ENCODE measurements around the gene ASB16.
A peak's percentile ranks its signal among the peaks of the same experiment; 100 is the strongest.

Gene ASB16

GRCh38 chr17:44188576-44189403 is 18.3 kb downstream of the ASB16 start:
- DNase-seq (ENCODE audit: low read depth), result no peak

GRCh38 chr17:44190481-44190880 is 20.0 kb downstream of the ASB16 start:
- DNase-seq (ENCODE audit: low read depth), result no peak

- no peak for DNase-seq (ENCODE audit: low read depth)
Observed at GRCh38 chr17:44191369-44191768, 20.9 kb downstream of the ASB16 start.

- DNase-seq (ENCODE audit: low read depth), result no peak
Observed at GRCh38 chr17:44191941-44192496, 21.5 kb downstream of the ASB16 start.

GRCh38 chr17:44192750-44193149 is 22.2 kb downstream of the ASB16 start:
- DNase-seq (ENCODE audit: low read depth), result no peak

- no peak for DNase-seq (ENCODE audit: low read depth)
Observed at GRCh38 chr17:44193326-44194084, 23.0 kb downstream of the ASB16 start.

- DNase-seq (ENCODE audit: low read depth), result no peak
Observed at GRCh38 chr17:44197107-44197506, 26.6 kb downstream of the ASB16 start.

- no peak for DNase-seq (ENCODE audit: low read depth)
Observed at GRCh38 chr17:44197980-44198720, 27.6 kb downstream of the ASB16 start.

GRCh38 chr17:44198721-44199552 is 28.4 kb downstream of the ASB16 start:
- DNase-seq (ENCODE audit: low read depth), result peak; percentile 35

- DNase-seq (ENCODE audit: low read depth), result peak; percentile 100
Observed at GRCh38 chr17:44199553-44200477, 29.3 kb downstream of the ASB16 start, which contains the start of gene ATXN7L3. TSS of gene ATXN7L3 (minus strand) at chr17:44199884. CDS start at chr17:44198070, 1,814 bp downstream.

- no peak for DNase-seq (ENCODE audit: low read depth)
Observed at GRCh38 chr17:44200478-44201155, 30.1 kb downstream of the ASB16 start.

GRCh38 chr17:44202756-44203155 is 32.3 kb downstream of the ASB16 start:
- no peak for DNase-seq (ENCODE audit: low read depth)

- DNase-seq (ENCODE audit: low read depth), result no peak
Observed at GRCh38 chr17:44203731-44204440, 33.4 kb downstream of the ASB16 start.

GRCh38 chr17:44204441-44204882 is 34.0 kb downstream of the ASB16 start:
- no peak for DNase-seq (ENCODE audit: low read depth)

GRCh38 chr17:44205962-44206824 is 35.7 kb downstream of the ASB16 start:
- no peak for DNase-seq (ENCODE audit: low read depth)

GRCh38 chr17:44206825-44207155 is 36.3 kb downstream of the ASB16 start:
- no peak for DNase-seq (ENCODE audit: low read depth)

GRCh38 chr17:44207319-44207718 is 36.8 kb downstream of the ASB16 start:
- DNase-seq (ENCODE audit: low read depth), result no peak

GRCh38 chr17:44207743-44208142 is 37.2 kb downstream of the ASB16 start:
- DNase-seq (ENCODE audit: low read depth), result no peak

Measured in activated gamma-delta T cell treated with anti-CD3 and anti-CD28 coated beads, Interleukin-2, amount 50 U/mL, for 16 hours (primary cell).